ENCODE results near the gene SOX13. TPM values are rescaled to one million over a fixed set of nuclear protein-coding genes. Genes with fewer than 3 reads are reported as not detected.

The SOX13 gene
- polyA plus RNA-seq, 1 experiment: 2.0 TPM

DNA sequence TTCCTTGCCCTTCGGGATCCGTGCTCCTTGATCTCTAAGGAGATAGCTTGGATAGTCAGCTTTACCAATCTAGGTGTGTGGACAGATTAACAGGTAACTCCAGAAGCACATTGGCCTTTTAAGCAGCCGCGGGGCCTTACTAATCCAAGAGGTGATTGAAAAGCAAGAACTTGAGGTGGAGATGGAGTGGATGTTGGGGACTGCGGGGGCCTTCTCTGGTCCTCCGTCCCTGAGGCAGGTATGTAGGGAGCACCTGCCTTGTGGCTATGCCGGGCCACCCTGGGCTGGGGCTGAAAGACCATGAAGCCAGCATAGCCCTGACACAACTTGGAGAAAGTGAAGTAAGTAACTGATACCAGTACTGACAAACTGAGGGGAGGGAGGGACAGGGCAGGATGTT, 10.6 kb downstream of the SOX13 start:
- POLR2A ChIA-PET: no interaction called here
- no peaks in the 10 kb centered on the region for H3K27me3 ChIP-seq (ENCODE audit: control insufficient read depth, insufficient read depth, low read length)
- CTCF ChIA-PET: interaction anchor here (0.6 kb wide), 1 partner anchor 13 kb away, joined by 3 read pairs; no protein-coding TSS in a partner anchor

GRCh38 chr1:204084247-204084772, 11.4 kb downstream of the SOX13 start:
- H3K4me3 ChIP-seq (ENCODE audit: low read depth, low read length): no peak overlapping the region
- ChIA-PET POLR2A (no interaction called here), CTCF (no interaction called here)
- no peak for DNase-seq (ENCODE audit: low read depth, low spot score)
- no peaks in the 10 kb centered on the region for H3K9me3 ChIP-seq (ENCODE audit: control insufficient read depth, insufficient read depth, low read length)
- no peak overlapping the region for H3K27ac ChIP-seq (ENCODE audit: low read depth, low read length)
- TF ChIP-seq, protein P1, sequence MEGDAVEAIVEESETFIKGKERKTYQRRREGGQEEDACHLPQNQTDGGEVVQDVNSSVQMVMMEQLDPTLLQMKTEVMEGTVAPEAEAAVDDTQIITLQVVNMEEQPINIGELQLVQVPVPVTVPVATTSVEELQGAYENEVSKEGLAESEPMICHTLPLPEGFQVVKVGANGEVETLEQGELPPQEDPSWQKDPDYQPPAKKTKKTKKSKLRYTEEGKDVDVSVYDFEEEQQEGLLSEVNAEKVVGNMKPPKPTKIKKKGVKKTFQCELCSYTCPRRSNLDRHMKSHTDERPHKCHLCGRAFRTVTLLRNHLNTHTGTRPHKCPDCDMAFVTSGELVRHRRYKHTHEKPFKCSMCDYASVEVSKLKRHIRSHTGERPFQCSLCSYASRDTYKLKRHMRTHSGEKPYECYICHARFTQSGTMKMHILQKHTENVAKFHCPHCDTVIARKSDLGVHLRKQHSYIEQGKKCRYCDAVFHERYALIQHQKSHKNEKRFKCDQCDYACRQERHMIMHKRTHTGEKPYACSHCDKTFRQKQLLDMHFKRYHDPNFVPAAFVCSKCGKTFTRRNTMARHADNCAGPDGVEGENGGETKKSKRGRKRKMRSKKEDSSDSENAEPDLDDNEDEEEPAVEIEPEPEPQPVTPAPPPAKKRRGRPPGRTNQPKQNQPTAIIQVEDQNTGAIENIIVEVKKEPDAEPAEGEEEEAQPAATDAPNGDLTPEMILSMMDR (IDR thresholded peaks at IDR 0.05; ENCODE audit: low read depth, low read length): no peak
- no peaks in the 10 kb centered on the region for H3K27me3 ChIP-seq (ENCODE audit: control insufficient read depth, insufficient read depth, low read length)

More for the DNA sequence above, 10.6 kb downstream of the SOX13 start:
- no peak for DNase-seq (ENCODE audit: low read depth, low spot score)
- Histone ChIP-seq H3K9me3 (ENCODE audit: control insufficient read depth, insufficient read depth, low read length) (no peaks in the 10 kb centered on the region), H3K27ac (ENCODE audit: low read depth, low read length) (no peak overlapping the region), H3K4me3 (ENCODE audit: low read depth, low read length) (no peak overlapping the region)
- TF ChIP-seq, protein P1 (IDR thresholded peaks at IDR 0.05; ENCODE audit: low read depth, low read length): no peak

DNA sequence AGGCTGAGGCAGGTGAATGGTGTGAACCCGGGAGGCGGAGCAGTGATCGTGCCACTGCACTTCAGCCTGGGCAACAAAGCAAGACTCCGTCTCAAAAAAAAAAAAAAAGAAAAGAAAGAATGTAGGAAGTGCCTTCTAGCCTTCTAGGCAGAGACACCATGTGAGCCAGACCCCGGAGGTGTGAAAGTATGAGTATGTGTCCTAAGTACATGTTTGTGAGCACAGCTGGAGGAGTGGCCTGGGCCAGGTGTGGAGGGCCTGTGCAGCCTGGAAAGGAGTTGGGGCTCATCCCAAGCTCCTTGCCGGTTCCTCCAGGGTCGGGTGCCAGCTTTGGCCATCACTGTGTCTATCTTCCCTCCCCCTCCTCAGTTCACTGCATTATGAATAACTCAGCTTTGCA, 13.0 kb downstream of the SOX13 start:
- ChIA-PET CTCF (interaction anchor here (1.1 to 1.6 kb wide), 2 partner anchors 214 to 216 kb away, joined by 5 to 6 read pairs; no protein-coding TSS in a partner anchor), POLR2A (no interaction called here)
- DNase-seq (ENCODE audit: low read depth, low spot score): no peak
- H3K4me3 ChIP-seq (ENCODE audit: low read depth, low read length): no peak overlapping the region
- H3K27me3 ChIP-seq (ENCODE audit: control insufficient read depth, insufficient read depth, low read length): no peaks in the 10 kb centered on the region
- TF ChIP-seq, protein P1 (IDR thresholded peaks at IDR 0.05; ENCODE audit: low read depth, low read length): no peak
- no peaks in the 10 kb centered on the region for H3K9me3 ChIP-seq (ENCODE audit: control insufficient read depth, insufficient read depth, low read length)
- no peak overlapping the region for H3K27ac ChIP-seq (ENCODE audit: low read depth, low read length)

GRCh38 chr1:204087181-204087892, 14.4 kb downstream of the SOX13 start:
- TF ChIP-seq, protein P1 (IDR thresholded peaks at IDR 0.05; ENCODE audit: low read depth, low read length): no peak
- ChIA-PET CTCF (interaction anchor here (1.6 kb wide), 1 partner anchor 217 kb away, joined by 6 read pairs; no protein-coding TSS in a partner anchor), POLR2A (interaction anchor here (0.6 kb wide), 1 partner anchor 220 kb away, joined by 6 read pairs; no protein-coding TSS in a partner anchor)
- H3K4me3 ChIP-seq (ENCODE audit: low read depth, low read length): no peak overlapping the region
- no peak overlapping the region for H3K27ac ChIP-seq (ENCODE audit: low read depth, low read length)
- no peaks in the 10 kb centered on the region for H3K27me3 ChIP-seq (ENCODE audit: control insufficient read depth, insufficient read depth, low read length)
- no peak for DNase-seq (ENCODE audit: low read depth, low spot score)
- H3K9me3 ChIP-seq (ENCODE audit: control insufficient read depth, insufficient read depth, low read length): no peaks in the 10 kb centered on the region

DNA sequence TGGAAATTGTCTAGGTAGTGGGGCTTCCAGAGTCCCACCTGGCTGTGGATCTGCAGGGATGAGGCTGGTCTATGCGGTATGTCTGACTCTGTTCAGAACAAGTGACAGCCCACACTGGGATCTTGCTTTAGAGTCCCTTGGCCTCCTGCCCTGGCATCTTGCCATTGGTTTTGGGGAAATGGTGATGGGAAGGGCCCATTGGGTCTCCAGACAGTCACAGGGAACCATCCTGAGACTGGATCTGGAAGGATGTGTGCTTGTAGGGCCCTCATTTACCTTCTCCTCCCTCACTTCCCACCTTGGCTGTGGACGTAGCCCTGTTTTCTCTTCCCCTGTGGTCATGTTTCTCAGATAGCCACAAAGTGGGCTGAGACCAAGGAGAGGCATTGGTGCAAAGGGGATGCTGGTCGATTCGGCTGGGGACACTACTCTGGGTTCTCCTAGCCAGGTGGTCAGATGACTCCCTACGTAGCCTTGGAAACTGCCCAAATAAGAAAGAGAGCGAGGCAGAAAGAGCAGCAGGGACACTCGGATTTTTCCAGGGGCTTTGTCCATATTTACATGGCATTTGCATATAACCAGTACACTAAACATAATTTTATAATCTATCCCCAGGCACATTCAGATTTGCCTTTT, 15.1 kb downstream of the SOX13 start:
- DNase-seq (ENCODE audit: low read depth, low spot score): no peak
- TF ChIP-seq, protein P1 (IDR thresholded peaks at IDR 0.05; ENCODE audit: low read depth, low read length): no peak
- CTCF ChIA-PET: no interaction called here
- no peaks in the 10 kb centered on the region for H3K27me3 ChIP-seq (ENCODE audit: control insufficient read depth, insufficient read depth, low read length)
- H3K4me3 ChIP-seq (ENCODE audit: low read depth, low read length): no peak overlapping the region
- POLR2A ChIA-PET: no interaction called here
- H3K27ac ChIP-seq (ENCODE audit: low read depth, low read length): no peak overlapping the region
- H3K9me3 ChIP-seq (ENCODE audit: control insufficient read depth, insufficient read depth, low read length): no peaks in the 10 kb centered on the region
